HepG2 (cell line): Measurements from ENCODE around the gene FBLIM1. TPM values are rescaled to one million over a fixed set of nuclear protein-coding genes. Genes with fewer than 3 reads are reported as not detected.

Experiments
- JUNB ChIP-seq: sonication (generic); formaldehyde crosslinking; IDR thresholded peaks from 2 replicates; pipeline ENCODE4 v1.8.0; 2022; ENCODE audit warnings: missing genetic modification reagents, mild to moderate bottlenecking, borderline replicate concordance
- KAT8 ChIP-seq: IDR thresholded peaks from 2 replicates; pipeline ENCODE4 v1.6.1; 2016; ENCODE audit warnings: missing genetic modification reagents, missing compliant biosample characterization
- MTF2 ChIP-seq: sonication (generic); formaldehyde crosslinking; IDR thresholded peaks from 2 replicates; pipeline ENCODE4 v1.5.0; 2020; ENCODE audit warnings: missing genetic modification reagents, borderline replicate concordance
- NFRKB ChIP-seq: fragments of 450-650 bp; IDR thresholded peaks from 2 replicates; pipeline ENCODE4 v1.6.1; 2017
- NPAS2 ChIP-seq: sonication (generic); formaldehyde crosslinking; IDR thresholded peaks from 2 replicates; pipeline ENCODE4 v1.8.0; 2022; ENCODE audit warnings: mild to moderate bottlenecking, missing genetic modification reagents, borderline replicate concordance
- NR2F1 ChIP-seq, 2 experiments: fragments of 450-650 bp in 1 of 2; formaldehyde crosslinking in 1 of 2; IDR thresholded peaks; 2 replicates each; pipeline versions ENCODE4 v1.5.0 to v1.6.1; 2016 to 2020; ENCODE audit warnings: mild to moderate bottlenecking in 1 of 2, missing compliant biosample characterization in 1 of 2, missing genetic modification reagents in 1 of 2, moderate library complexity in 1 of 2
- SPEN ChIP-seq: sonication (generic); formaldehyde crosslinking; IDR thresholded peaks from 2 replicates; pipeline ENCODE4 v1.5.1; 2020; ENCODE audit warnings: low read depth, mild to moderate bottlenecking, missing genetic modification reagents
- SSRP1 ChIP-seq: IDR thresholded peaks from 2 replicates; pipeline ENCODE4 v1.6.1; 2016; ENCODE audit warnings: control low read depth
- YY1 ChIP-seq: IDR thresholded peaks from 2 replicates; pipeline ENCODE4 v1.6.1; 2011; ENCODE audit warnings: low read length, low read depth, moderate library complexity, mild to moderate bottlenecking; ENCODE audit not compliant: insufficient read depth, insufficient replicate concordance
- ZNF251 ChIP-seq: sonication (generic); formaldehyde crosslinking; IDR thresholded peaks from 2 replicates; pipeline ENCODE4 v1.9.0; 2021; ENCODE audit warnings: mild to moderate bottlenecking, missing genetic modification reagents
- ZNF331 ChIP-seq: sonication (generic); formaldehyde crosslinking; IDR thresholded peaks from 2 replicates; pipeline ENCODE4 v1.4.0; 2020; ENCODE audit warnings: missing genetic modification reagents
- ZNF34 ChIP-seq: sonication (generic); formaldehyde crosslinking; IDR thresholded peaks from 2 replicates; pipeline ENCODE4 v1.4.0; 2020; ENCODE audit warnings: mild to moderate bottlenecking, missing genetic modification reagents, borderline replicate concordance
- ZNF773 ChIP-seq: sonication (generic); formaldehyde crosslinking; IDR thresholded peaks from 2 replicates; pipeline ENCODE4 v1.4.0; 2020; ENCODE audit warnings: missing genetic modification reagents, borderline replicate concordance
- ZNF781 ChIP-seq: sonication (generic); formaldehyde crosslinking; IDR thresholded peaks from 2 replicates; pipeline ENCODE4 v1.5.1; 2020; ENCODE audit warnings: borderline replicate concordance, mild to moderate bottlenecking, missing genetic modification reagents; ENCODE audit errors: not compliant biosample characterization
- ZSCAN25 ChIP-seq: sonication (generic); formaldehyde crosslinking; IDR thresholded peaks from 2 replicates; pipeline ENCODE4 v1.8.0; 2022; ENCODE audit warnings: mild to moderate bottlenecking, missing genetic modification reagents
- polyA plus RNA-seq, 8 experiments: library from polyadenylated mRNA; depleted of rRNA in 3 of 8; stranded (reverse) in 7 of 8; unstranded in 1 of 8; fragments of >200 nt; fragmentation: Illumina TruSeq in 4 of 8; extraction: Trizol in 4 of 8; gene quantifications; 2 replicates each; pipeline versions ENCODE4 v1.2.1 to v1.2.3, GENCODE V29; 2011 to 2016; ENCODE audit warnings: low read depth in 4 of 8, missing spikeins in 1 of 8, mixed read lengths in 1 of 8; ENCODE audit not compliant: insufficient read depth in 1 of 8
- total RNA-seq, 5 experiments: library from RNA; depleted of rRNA; stranded (reverse); fragments of >200 nt; fragmentation: Illumina TruSeq; extraction: Trizol; gene quantifications; 2 replicates each; pipeline ENCODE4 v1.2.3, GENCODE V29; 2016; ENCODE audit warnings: low read depth in 1 of 5
- TF ChIP-seq, protein P1 (sequence below): IDR thresholded peaks from 2 replicates; pipeline ENCODE4 v1.6.1; 2016
- TF ChIP-seq, protein P2 (sequence below): sonication (generic); formaldehyde crosslinking; conservative IDR thresholded peaks from 2 replicates; pipeline ENCODE4 v1.4.0; 2020; ENCODE audit warnings: missing genetic modification reagents
- TF ChIP-seq, protein P3 (sequence below): sonication (generic); formaldehyde crosslinking; IDR thresholded peaks from 2 replicates; pipeline ENCODE4 v1.4.0; 2020; ENCODE audit warnings: mild to moderate bottlenecking, missing genetic modification reagents, borderline replicate concordance
- TF ChIP-seq, protein P4 (sequence below): sonication (generic); formaldehyde crosslinking; IDR thresholded peaks from 2 replicates; pipeline ENCODE4 v1.8.1; 2023; ENCODE audit warnings: mild to moderate bottlenecking, inconsistent platforms, moderate library complexity, missing genetic modification reagents, borderline replicate concordance
- TF ChIP-seq, protein P5 (sequence below), 2 experiments: fragments of 450-650 bp in 1 of 2; sonication (generic) in 1 of 2; formaldehyde crosslinking; IDR thresholded peaks; 2 replicates each; pipeline versions ENCODE4 v1.5.0 to v1.8.0; 2020 to 2022; ENCODE audit warnings: mild to moderate bottlenecking in 1 of 2, missing genetic modification reagents in 1 of 2

Gene FBLIM1
- total and polyA plus RNA-seq, 2 of the 13 experiments (the other 11 are each of a cell fraction or from before 2014, with no cell fraction given) = 10.6 to 23.0 TPM

DNA sequence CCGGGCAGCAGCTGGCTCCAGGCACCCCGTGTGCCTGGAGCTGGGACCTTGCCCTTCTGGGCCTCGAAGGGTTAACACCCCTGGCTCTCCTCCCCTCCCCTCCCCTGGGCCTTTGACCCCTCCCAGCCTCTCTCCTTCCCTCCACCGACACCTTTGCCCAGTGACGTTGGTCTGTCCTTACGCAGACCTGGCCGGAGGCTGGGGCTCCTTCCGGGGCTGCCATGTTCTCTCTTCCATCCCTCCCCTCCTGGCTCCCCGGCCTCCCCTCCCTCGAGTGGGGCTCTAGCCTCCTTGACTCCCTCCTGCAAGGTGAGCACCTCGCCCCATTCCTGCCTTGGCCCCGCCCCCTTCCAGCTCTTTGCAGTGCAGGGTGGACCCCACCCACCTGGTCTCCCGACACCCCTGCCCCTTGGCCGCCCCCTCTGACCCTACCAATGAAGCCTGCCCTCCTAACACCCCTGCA lies 16.2 kb upstream of the FBLIM1 start, which contains the start of gene TMEM82 (continued):
- TF ChIP-seq, protein P1, sequence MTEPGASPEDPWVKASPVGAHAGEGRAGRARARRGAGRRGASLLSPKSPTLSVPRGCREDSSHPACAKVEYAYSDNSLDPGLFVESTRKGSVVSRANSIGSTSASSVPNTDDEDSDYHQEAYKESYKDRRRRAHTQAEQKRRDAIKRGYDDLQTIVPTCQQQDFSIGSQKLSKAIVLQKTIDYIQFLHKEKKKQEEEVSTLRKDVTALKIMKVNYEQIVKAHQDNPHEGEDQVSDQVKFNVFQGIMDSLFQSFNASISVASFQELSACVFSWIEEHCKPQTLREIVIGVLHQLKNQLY (CRISPR knock-in tag) = no peak
- TF ChIP-seq YY1 (peak; percentile 42), ZNF251 (CRISPR knock-in tag) (no peak), NFRKB (no peak), SPEN (CRISPR knock-in tag) (no peak), SSRP1 (no peak), ZNF773 (CRISPR knock-in tag) (no peak), ZNF34 (CRISPR knock-in tag) (no peak), MTF2 (CRISPR knock-in tag) (no peak), NPAS2 (CRISPR knock-in tag) (no peak), ZNF331 (CRISPR knock-in tag) (no peak), KAT8 (CRISPR knock-in tag) (0 out of 2 replicates have a peak, but pooled peaks have one; percentile 18), ZSCAN25 (peak; percentile 89), NR2F1 (CRISPR knock-in tag; IDR thresholded peaks at IDR 0.05) (peak in 1 of 2 experiments; percentile 43; a peak in 2 of 4 replicates), ZNF781 (CRISPR knock-in tag) (no peak), JUNB (CRISPR knock-in tag) (no peak)
- TF ChIP-seq, protein P2, sequence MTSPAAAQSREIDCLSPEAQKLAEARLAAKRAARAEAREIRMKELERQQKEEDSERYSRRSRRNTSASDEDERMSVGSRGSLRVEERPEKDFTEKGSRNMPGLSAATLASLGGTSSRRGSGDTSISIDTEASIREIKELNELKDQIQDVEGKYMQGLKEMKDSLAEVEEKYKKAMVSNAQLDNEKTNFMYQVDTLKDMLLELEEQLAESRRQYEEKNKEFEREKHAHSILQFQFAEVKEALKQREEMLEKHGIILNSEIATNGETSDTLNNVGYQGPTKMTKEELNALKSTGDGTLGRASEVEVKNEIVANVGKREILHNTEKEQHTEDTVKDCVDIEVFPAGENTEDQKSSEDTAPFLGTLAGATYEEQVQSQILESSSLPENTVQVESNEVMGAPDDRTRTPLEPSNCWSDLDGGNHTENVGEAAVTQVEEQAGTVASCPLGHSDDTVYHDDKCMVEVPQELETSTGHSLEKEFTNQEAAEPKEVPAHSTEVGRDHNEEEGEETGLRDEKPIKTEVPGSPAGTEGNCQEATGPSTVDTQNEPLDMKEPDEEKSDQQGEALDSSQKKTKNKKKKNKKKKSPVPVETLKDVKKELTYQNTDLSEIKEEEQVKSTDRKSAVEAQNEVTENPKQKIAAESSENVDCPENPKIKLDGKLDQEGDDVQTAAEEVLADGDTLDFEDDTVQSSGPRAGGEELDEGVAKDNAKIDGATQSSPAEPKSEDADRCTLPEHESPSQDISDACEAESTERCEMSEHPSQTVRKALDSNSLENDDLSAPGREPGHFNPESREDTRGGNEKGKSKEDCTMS (CRISPR knock-in tag) = no peak
- TF ChIP-seq, protein P3, sequence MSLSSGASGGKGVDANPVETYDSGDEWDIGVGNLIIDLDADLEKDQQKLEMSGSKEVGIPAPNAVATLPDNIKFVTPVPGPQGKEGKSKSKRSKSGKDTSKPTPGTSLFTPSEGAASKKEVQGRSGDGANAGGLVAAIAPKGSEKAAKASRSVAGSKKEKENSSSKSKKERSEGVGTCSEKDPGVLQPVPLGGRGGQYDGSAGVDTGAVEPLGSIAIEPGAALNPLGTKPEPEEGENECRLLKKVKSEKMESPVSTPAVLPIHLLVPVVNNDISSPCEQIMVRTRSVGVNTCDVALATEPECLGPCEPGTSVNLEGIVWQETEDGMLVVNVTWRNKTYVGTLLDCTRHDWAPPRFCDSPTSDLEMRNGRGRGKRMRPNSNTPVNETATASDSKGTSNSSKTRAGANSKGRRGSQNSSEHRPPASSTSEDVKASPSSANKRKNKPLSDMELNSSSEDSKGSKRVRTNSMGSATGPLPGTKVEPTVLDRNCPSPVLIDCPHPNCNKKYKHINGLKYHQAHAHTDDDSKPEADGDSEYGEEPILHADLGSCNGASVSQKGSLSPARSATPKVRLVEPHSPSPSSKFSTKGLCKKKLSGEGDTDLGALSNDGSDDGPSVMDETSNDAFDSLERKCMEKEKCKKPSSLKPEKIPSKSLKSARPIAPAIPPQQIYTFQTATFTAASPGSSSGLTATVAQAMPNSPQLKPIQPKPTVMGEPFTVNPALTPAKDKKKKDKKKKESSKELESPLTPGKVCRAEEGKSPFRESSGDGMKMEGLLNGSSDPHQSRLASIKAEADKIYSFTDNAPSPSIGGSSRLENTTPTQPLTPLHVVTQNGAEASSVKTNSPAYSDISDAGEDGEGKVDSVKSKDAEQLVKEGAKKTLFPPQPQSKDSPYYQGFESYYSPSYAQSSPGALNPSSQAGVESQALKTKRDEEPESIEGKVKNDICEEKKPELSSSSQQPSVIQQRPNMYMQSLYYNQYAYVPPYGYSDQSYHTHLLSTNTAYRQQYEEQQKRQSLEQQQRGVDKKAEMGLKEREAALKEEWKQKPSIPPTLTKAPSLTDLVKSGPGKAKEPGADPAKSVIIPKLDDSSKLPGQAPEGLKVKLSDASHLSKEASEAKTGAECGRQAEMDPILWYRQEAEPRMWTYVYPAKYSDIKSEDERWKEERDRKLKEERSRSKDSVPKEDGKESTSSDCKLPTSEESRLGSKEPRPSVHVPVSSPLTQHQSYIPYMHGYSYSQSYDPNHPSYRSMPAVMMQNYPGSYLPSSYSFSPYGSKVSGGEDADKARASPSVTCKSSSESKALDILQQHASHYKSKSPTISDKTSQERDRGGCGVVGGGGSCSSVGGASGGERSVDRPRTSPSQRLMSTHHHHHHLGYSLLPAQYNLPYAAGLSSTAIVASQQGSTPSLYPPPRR (CRISPR knock-in tag) = 0 out of 2 replicates have a peak, but pooled peaks have one; percentile 2
- TF ChIP-seq, protein P4, sequence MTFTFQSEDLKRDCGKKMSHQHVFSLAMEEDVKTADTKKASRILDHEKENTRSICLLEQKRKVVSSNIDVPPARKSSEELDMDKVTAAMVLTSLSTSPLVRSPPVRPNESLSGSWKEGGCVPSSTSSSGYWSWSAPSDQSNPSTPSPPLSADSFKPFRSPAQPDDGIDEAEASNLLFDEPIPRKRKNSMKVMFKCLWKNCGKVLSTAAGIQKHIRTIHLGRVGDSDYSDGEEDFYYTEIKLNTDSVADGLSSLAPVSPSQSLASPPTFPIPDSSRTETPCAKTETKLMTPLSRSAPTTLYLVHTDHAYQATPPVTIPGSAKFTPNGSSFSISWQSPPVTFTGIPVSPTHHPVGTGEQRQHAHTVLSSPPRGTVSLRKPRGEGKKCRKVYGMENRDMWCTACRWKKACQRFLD = no peak
- TF ChIP-seq, protein P5, sequence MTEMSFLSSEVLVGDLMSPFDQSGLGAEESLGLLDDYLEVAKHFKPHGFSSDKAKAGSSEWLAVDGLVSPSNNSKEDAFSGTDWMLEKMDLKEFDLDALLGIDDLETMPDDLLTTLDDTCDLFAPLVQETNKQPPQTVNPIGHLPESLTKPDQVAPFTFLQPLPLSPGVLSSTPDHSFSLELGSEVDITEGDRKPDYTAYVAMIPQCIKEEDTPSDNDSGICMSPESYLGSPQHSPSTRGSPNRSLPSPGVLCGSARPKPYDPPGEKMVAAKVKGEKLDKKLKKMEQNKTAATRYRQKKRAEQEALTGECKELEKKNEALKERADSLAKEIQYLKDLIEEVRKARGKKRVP (CRISPR knock-in tag; IDR thresholded peaks at IDR 0.05) = no peak
